Erythroblast (primary cell): ENCODE measurements around the gene FBXL7.

ENCODE experiments used
- GATA1 ChIP-seq: IDR thresholded peaks from 2 replicates; pipeline ENCODE4 v1.6.1; 2011; ENCODE audit warnings: low read depth, mild to moderate bottlenecking, control low read depth, low read length, moderate library complexity
- POLR2A ChIP-seq: IDR thresholded peaks from 2 replicates; pipeline ENCODE4 v1.6.1; 2011; ENCODE audit warnings: mild to moderate bottlenecking, low read length

GRCh38 chr5:15627647-15628046, 127.7 kb downstream of the FBXL7 start:
- TF ChIP-seq POLR2A (no peak), GATA1 (no peak)
